ENCODE measurements around the gene SACM1L.
A peak's percentile ranks its signal among the peaks of the same experiment; 100 is the strongest.

SACM1L gene

GRCh38 chr3:45644791-45645201 is 44.4 kb upstream of the SACM1L start:
- DNase-seq (ENCODE audit: low read depth), result peak; percentile 88
- no peak overlapping the region for H3K4me3 ChIP-seq (ENCODE audit: low read length)
- TF ChIP-seq, protein P1, sequence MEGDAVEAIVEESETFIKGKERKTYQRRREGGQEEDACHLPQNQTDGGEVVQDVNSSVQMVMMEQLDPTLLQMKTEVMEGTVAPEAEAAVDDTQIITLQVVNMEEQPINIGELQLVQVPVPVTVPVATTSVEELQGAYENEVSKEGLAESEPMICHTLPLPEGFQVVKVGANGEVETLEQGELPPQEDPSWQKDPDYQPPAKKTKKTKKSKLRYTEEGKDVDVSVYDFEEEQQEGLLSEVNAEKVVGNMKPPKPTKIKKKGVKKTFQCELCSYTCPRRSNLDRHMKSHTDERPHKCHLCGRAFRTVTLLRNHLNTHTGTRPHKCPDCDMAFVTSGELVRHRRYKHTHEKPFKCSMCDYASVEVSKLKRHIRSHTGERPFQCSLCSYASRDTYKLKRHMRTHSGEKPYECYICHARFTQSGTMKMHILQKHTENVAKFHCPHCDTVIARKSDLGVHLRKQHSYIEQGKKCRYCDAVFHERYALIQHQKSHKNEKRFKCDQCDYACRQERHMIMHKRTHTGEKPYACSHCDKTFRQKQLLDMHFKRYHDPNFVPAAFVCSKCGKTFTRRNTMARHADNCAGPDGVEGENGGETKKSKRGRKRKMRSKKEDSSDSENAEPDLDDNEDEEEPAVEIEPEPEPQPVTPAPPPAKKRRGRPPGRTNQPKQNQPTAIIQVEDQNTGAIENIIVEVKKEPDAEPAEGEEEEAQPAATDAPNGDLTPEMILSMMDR (IDR thresholded peaks at IDR 0.05; ENCODE audit: insufficient read depth, low read depth, low read length, missing control alignments), result no peak

- no peak for DNase-seq (ENCODE audit: low read depth)
- TF ChIP-seq, protein P1 (IDR thresholded peaks at IDR 0.05; ENCODE audit: insufficient read depth, low read depth, low read length, missing control alignments), result no peak
- no peak overlapping the region for H3K4me3 ChIP-seq (ENCODE audit: low read length)
These were observed 43.1 kb upstream of the SACM1L start for GRCh38 chr3:45646051-45646585.

DNA sequence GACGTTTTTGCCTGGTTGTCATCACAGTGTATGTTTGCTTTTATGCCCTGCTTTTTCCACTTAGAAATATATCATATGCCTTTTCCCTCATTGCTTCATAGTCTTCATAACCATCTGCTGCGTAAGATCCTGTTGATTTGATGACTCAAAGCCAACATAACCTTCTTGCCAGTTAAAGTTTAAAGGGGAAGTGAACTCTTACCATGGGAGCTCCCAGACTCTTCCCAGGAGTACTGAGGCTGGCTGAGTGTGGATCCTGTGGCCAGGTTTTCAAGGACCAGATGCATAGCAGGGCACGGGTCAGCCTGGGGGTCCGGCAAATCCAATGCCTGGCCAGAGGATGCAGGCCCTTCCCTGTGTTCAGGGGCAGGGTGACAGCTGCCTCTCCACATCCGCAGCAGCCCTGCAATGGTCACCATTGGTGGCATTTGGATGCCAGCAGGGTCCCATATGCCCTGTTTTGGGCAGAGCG is 42.0 kb upstream of the SACM1L start:
- DNase-seq (ENCODE audit: low read depth), result peak; percentile 85
- no peak overlapping the region for H3K4me3 ChIP-seq (ENCODE audit: low read length)
- TF ChIP-seq, protein P1 (IDR thresholded peaks at IDR 0.05; ENCODE audit: insufficient read depth, low read depth, low read length, missing control alignments), result no peak

DNA sequence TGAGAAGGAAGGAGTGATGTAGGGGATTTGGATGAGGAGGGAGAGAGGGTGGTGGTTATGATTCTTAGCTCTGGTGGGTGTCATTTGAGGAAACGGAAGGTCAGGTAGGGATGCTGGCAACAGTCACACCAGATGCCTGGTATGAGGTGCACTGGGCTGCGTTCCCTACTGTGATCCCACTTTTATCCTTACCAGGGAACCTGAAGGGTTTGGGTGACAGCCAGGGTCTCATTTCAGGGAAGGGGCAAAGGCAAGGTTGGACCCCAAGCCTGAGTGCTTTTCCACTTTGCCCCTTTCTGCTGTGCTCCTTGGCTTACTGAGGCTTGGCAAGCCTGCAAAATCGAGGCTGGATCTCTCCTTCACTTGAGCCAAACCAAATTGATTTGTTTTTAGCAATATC is 36.0 kb upstream of the SACM1L start:
- no peak overlapping the region for H3K4me3 ChIP-seq (ENCODE audit: low read length)
- TF ChIP-seq, protein P1 (IDR thresholded peaks at IDR 0.05; ENCODE audit: insufficient read depth, low read depth, low read length, missing control alignments), result no peak
- no peak for DNase-seq (ENCODE audit: low read depth)

- TF ChIP-seq, protein P1 (IDR thresholded peaks at IDR 0.05; ENCODE audit: insufficient read depth, low read depth, low read length, missing control alignments), result no peak
- no peak for DNase-seq (ENCODE audit: low read depth)
- no peak overlapping the region for H3K4me3 ChIP-seq (ENCODE audit: low read length)
These were observed 34.7 kb upstream of the SACM1L start for GRCh38 chr3:45654397-45654944.

DNA sequence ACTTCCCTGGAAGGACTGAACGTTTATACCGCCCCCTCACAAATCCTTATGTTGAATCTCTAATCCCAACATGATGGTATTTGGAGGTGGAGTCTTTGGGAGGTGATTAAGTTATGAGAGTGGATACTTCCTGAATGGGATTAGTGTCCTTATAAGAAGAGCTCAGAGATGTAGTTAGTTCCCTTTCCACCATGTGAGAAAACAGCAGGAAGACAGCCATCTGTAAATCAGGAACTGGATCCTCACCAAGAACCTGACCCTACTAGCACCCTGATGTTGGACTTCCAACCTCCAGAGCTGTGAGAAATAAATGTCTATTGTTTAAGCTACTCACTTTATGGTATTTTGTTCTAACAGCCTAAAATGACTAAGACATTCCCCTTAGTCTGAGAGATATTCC is 33.3 kb upstream of the SACM1L start:
- TF ChIP-seq, protein P1 (IDR thresholded peaks at IDR 0.05; ENCODE audit: insufficient read depth, low read depth, low read length, missing control alignments), result no peak
- DNase-seq (ENCODE audit: low read depth), result no peak
- H3K4me3 ChIP-seq (ENCODE audit: low read length), result no peak overlapping the region
